Right lobe of liver (tissue), 4 donors: ENCODE data around the gene NPAS2.

Source experiments
- POLR2A ChIP-seq: fragments of 450-650 bp; IDR thresholded peaks from one replicate; pipeline ENCODE4 v1.6.1; 2017; ENCODE audit warnings: antibody characterized with exemption, mild to moderate bottlenecking
- TF ChIP-seq, protein P1 (sequence below), 4 donors: fragments of 200-600 bp in 3 of 4; fragments of 450-650 bp in 1 of 4; IDR thresholded peaks; one replicate each; pipeline versions ENCODE4 v1.5.1 to v1.8.0; 2016 to 2022; ENCODE audit warnings: antibody characterized with exemption in 4 of 4, mild to moderate bottlenecking in 2 of 4
- donor health status: DM: no; HTN: no; CAD: no.
- donor health status: DM: no; HTN: no; CAD: no.
- donor health status: DM: no; HTN: yes; CAD: no.

DNA sequence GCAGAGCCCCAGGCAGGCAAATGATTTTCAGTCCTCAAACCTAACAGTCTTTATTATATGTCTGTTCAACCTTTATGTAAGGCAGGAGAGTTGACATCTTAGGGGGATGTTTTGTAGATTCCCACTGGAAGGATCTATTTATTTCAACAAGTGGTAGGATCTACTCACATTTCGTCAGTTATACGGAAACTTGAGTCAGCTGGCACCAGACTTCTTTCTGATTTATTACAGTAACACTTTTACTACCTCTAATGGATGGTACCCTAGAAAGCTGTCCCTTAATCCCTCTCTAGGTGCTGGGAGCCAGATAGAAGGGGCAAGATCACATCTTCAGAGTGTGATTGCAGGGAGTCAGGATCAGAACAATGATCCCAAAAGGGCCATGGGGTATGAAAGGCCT, 180.1 kb downstream of the NPAS2 start:
- TF ChIP-seq, protein P1, sequence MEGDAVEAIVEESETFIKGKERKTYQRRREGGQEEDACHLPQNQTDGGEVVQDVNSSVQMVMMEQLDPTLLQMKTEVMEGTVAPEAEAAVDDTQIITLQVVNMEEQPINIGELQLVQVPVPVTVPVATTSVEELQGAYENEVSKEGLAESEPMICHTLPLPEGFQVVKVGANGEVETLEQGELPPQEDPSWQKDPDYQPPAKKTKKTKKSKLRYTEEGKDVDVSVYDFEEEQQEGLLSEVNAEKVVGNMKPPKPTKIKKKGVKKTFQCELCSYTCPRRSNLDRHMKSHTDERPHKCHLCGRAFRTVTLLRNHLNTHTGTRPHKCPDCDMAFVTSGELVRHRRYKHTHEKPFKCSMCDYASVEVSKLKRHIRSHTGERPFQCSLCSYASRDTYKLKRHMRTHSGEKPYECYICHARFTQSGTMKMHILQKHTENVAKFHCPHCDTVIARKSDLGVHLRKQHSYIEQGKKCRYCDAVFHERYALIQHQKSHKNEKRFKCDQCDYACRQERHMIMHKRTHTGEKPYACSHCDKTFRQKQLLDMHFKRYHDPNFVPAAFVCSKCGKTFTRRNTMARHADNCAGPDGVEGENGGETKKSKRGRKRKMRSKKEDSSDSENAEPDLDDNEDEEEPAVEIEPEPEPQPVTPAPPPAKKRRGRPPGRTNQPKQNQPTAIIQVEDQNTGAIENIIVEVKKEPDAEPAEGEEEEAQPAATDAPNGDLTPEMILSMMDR (IDR thresholded peaks at IDR 0.05): no peak
- no peak for TF ChIP-seq POLR2A
